Kidney glomerular epithelial cell (primary cell): ENCODE results near the gene MELTF.

ENCODE experiments used
- DNase-seq: peaks from one replicate; lab custom pipeline; 2025; lab: John Stamatoyannopoulos, UW

Gene MELTF

DNA sequence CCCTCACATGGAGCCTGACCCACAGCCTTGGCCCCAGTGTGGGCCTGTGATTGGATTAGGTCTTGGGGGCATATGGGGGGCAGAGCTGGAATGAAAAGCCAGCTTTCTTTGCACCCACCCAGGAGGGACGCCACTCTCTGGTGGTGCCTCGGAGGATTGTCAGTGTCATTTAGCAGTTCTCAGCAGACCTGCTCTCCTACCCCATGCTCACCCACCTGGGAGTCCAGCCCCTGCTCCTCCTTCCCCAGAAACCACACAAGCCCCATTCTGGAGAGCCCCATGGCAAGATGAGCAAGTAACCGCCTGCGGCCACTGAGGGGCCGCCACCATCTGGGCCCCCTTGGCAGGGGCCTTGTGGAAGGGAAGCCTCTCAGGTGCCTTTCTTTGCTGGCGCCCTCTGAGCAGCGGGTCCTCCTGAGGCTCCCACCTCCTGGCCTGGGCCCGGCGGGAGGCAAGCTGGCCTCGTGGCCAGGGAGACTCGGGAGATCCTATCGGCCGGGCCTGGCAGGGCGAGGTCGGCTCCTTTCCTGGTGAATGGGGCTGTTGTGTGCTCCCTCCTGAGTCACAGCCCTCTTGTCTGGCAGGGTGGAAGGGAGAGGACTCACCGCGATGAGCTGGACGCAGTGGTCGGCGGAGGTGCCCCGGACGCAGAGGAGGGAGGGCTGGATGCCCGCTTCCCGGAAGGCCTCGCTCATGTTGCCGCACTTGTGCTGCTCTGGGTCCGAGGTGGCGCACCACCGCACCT is 2.3 kb downstream of the MELTF start:
- no peak for DNase-seq

DNA sequence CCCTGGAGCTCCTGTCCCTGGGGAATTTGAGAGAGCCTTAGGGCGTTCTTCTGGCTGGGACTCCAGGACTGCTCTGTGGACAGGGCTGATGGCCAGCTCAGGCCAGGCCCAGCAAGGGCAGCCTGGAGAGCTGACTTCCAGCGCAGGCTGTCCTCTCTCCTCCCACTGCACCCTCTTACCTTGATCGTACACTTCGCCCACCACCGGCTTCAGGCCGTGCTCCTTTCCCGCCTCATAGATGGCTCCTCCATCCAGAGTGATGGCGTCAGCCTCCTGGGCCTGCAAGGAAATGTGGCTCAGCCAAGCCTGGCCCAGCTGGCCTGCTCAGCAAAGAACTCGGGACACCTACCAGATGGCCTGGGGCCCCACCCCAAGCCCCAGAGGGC is 3.1 kb downstream of the MELTF start:
- no peak for DNase-seq

DNA sequence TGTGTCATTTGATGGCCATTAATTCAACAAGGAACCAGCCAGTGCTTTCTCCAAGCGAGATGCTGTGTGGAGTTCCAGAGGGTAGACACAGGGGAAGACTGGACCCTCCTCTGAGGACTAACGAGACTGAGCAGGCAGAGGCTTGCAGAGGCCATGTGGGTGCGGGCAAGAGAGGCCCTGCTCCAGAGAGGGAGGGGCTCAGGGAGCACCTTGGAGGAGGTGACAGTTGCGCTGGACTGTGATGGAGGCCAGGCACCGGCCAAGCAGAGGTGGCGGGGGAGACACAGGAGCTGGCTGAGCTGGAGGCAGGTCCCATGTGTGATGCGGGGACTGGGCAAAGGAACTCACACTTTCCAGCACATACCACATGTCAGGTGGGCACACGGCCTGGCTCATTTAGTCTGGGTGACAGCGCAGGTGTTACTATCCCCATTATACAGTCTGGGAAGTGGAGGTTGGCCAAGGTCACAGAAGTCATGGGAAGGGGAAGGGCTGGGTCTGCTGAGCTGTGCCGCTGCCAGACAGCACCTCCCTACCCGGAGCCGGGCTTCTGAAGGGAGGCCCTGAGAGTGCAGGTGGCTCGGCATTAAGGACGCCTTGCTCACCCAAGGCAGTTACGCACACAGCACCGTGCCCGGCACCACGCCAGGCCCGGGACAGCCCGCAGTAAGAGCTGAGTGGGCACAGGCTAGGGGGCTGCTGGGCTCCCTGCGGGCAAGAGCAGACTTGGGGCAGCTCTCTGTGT is 3.7 kb downstream of the MELTF start:
- DNase-seq, result no peak

DNA sequence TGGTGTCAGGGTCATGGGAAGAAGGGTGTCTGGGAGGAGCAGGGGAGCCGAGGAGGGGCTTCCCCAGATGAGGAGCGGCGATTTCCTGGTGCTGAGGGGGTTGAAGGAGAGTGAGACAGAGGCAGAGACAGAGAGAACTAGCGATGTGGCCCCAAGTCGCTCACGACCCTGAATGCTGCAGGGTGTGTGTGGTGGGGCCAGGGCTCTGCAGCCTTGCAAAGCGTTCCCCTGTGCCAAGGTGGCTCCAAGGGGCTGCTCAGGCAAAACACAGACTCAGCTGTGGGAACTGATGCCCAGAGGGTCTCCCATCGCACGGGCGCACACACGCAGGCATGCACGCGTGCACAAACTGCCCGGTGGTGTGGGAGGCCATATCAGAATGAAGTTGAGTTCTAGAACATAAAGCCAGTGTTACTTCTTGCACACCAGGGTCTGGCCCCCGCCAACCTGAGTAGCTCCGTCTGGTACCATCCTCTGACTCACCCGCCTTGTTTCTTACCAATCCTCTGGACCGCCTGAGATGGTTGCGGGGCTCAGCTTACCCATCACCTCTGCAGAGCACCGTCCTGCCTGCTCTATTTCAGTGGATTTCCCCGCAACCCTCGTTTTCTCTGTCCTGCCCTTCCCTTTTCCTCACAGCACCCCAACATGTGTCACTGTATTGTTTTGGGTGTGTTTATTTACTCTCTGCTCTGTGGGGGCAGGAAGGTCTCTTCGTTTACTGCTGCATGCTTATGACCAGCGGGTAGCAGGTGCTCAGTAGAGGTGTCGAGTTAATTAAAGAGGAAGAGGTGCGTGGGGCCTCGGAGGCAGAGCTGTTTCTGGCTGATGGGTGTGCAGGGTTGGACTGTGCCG is 4.5 kb downstream of the MELTF start:
- no peak for DNase-seq

DNA sequence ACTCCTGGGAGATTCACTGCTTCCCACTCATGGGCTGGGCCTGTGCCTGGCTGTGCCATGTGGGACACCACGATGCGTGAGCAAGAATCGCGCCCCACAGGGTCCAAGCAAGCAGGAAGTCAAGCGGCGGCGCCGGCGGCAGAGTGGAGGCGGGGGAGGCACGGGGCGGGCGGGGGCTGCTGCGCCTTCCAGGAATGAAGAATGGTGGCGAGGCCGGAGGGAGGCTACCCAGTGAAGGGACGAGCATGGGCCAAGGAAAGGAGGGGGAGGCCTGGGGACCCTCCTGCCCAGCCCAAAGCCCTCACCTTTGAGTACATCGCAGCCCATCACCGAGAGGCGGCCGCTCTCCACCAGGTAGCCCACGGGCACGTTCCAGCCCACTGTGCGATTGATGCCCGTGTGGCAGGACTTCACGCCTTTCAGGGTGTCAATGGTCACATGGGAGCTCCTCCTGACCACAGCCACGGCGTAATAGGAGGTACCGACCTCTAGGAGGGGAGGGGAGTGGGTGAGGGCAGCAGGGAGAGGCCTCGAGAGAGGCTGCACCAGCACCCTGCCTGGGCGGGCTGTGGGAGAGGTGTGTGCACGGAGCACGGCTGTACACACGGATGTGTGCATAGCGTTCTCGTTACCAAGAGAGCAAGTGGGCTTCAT is 5.5 kb downstream of the MELTF start:
- DNase-seq, result no peak

GRCh38 chr3:197023241-197023997 is 6.2 kb downstream of the MELTF start:
- DNase-seq, result peak; percentile 88

DNA sequence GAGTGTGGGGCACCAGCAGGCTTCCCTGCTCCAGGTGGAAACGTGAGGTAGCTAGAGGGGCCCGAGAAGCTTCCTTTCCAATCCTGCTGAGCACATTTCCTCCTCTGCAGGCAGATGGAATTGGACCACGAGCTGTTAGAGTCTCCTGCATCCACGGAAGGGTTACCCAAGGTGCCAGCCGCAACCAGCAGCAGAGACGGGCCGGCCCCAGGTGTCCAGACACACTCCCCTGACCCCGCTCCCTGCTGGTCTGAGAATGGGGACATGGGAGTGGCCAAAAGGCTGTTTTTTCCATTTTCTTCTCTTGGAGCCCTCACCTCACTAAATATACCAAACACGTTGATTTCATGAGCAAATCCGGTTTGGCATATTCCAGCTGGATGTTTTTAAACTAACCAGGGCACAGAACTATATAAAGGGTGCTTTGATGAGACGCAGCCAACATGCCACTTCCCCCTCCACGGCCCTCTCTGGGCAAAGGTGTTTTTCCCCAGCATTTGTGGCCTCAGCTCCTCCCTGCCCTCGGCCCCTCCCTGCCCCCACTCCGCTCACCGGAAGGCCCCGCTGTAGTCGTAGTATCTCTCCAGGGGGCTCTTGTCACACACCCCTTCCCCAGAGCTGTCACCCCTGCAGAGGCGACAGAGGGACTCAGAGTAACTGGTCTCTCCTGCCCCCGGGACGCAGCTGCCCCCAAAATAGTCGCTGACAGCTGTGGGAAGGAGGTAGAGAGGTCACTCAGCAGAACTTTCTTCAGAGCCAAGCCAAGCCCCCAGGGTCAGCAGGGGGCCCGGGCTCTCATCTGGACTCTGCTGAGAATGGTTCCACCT is 7.0 kb downstream of the MELTF start:
- no peak for DNase-seq

GRCh38 chr3:197021729-197022404 is 7.8 kb downstream of the MELTF start:
- DNase-seq, result no peak

DNA sequence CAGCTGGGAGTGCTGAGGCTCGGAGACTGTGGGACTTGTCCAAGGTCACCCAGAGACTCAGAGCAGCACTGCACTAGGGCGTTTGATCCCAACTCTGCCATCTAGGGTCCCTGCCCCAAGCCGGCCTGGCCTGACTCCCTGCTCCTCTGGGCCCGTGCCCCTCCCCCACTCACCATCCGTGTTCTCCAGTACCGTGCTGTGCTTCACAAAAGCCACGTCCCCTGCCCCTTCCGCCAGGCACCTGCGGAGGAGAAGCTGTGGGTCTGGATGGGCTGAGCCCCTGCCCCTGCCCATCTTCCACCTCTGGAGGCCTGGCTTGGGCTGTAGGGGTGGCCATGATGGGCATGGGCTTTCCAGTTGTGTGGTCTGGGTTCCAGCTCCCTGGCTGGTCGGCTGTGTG is 8.4 kb downstream of the MELTF start:
- no peak for DNase-seq

DNA sequence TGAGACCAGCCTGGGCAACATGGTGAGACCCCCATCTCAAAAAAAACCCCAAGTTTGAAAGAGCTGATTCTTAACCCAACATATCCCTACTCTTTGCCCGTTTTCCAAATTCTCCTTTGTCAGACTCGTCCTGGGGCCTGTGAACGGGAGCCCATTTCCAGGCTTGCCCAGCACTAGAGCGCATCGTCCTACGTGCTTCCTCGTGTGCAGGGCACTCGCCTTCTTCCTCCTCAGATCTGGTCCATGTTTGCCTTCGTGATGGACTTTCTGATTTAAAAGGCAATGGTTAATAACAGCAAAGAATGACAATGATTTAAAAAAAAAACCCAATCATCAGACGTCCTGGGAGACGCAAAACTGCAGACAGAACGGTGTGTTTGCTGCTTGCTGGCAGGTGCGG is 10.1 kb downstream of the MELTF start:
- DNase-seq, result no peak

DNA sequence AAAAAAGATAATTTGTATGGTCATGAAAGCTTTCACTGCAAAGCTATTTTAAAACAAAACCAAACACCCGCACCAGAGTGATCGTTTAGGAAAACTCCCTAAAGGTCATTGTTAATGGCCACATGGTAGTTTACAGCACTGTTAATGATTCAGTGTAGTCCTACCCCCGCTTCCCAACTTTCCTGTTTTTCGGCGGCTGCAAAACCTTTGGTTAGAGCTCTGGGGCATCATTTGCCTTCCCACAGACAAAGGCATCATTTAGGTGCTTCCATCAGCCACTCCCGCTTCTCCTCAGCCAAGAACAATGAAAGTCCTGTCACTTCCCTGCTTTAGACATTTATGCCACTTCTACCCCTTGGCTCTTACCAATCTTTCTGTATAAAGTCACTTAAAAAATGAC is 10.6 kb downstream of the MELTF start:
- DNase-seq, result no peak

DNA sequence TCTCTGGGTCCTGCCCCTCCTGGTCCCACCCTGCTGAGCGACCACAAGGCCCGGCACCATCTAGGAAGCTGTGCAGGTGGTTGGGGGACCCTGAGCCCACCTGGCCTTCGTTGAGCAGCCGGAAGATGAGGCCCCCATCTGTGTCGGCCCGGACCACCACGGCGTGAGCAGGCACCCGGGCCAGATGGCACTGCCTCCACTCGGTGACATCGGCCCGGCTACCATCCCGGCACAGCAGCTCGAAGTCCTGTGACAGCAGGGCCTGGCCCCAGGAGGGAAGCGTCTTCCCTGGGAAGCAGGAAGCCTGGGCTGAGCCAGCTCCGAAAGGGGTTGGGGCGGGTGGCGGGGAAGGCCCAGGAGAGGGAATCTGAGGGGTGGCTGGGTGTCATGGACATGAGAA is 12.6 kb downstream of the MELTF start:
- DNase-seq, result no peak

DNA sequence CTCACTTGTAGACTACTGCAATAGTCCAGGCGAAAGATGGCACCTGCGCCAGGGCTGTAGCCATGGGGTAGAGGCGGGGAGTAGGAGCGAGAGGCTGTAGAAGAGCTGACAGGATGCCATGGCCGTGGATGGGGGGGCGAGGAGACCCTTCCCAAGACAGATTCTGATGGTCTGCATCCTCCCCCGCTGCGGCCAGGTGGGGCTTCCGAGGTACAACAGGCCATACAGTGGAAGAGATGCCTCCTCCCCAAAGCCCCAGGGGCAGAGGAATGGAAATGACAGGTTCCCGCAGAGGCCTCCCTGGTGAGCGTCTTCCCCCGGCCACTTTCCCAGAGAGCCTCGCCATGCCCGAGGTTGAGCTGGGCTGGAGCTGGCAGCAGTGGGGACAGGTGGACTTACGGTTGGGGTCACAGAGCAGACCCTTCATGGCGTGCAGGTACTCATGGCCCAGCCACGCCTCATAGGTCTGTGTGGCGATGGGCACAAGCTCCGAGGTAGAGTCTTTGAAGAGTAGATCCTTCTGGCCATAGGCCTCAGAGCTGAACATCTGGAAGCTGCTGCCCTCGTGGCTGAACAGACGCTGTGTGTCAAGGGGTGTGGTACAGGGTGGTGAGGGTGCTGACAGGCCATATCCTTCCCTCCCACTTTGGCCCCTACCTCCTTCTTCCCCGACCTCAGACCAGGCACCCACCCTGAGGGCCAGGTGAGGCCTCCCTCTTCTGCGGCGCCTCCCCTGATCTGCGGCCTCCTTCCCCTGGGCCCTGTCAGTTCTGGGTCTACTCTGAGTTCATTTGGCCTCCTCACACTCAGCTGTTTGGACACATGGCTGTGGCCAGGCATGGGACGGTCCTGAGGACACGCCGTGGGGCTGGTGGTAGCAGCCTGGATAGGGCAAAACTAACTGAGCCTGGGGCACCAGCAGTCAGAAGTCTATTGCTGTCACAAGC is 13.6 kb downstream of the MELTF start:
- DNase-seq, result no peak

GRCh38 chr3:197014942-197015575 is 14.6 kb downstream of the MELTF start:
- DNase-seq, result no peak

- DNase-seq, result no peak
Observed at GRCh38 chr3:197014024-197014423, 15.6 kb downstream of the MELTF start.

- DNase-seq, result no peak
Observed at GRCh38 chr3:197012540-197012883, 17.1 kb downstream of the MELTF start.

DNA sequence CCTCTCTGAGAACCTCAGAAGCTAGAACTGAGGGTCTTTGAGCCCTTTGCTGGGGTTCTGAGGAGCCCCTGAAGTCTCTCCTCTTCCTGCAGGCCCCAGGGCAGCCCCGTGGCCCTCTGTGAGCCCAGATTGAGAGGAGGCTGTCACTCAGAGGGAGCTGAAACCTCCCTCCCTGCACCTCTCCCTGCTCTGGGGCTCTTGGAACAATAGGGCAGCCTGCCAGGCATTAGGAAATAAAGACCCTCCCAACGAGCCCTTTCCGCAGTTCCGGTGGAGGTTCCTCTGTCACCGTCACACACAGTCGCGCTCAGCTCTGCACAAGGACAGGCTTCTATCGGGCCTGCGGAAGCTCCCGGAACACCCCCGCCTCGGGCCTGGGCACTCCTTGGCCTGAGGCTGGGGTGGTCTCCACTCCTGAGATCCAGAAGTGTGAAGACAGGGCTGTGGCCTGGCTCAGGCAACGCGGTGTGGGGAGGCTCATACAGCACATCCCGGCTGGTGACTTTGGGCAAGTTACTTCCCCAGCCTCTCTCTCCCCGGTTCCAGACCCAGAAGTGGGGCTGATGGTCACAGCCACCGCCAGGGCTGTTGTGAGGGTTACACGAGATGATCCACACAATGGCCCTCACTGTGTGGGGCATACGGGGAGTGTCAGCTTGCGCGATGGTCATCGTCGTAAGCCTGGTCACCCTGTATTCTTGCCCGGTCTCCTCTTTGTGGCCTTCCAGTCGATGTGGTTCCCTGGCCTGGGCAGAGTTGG is 17.7 kb downstream of the MELTF start:
- no peak for DNase-seq
